Upper lobe of left lung (tissue), 4 donors: Measurements from ENCODE around the gene SYNGAP1.

Experiments used
- EP300 ChIP-seq, 4 donors: sonication (generic); formaldehyde crosslinking; IDR thresholded peaks; one replicate each; pipeline ENCODE4 v1.5.1; 2017; ENCODE audit warnings: antibody characterized with exemption in 4 of 4, control low read depth in 2 of 4
- POLR2A ChIP-seq, 4 donors: fragments of 450-650 bp; IDR thresholded peaks; one replicate each; pipeline ENCODE4 v1.5.1; 2016 to 2017; ENCODE audit warnings: antibody characterized with exemption in 4 of 4, mild to moderate bottlenecking in 2 of 4
- TF ChIP-seq, protein P1 (sequence below), 6 experiments: fragments of 450-650 bp in 4 of 6; fragments of 200-600 bp in 2 of 6; sonication (generic) in 2 of 6; IDR thresholded peaks; one replicate each; pipeline ENCODE4 v1.5.1; 2016 to 2019; ENCODE audit warnings: antibody characterized with exemption in 6 of 6

DNA sequence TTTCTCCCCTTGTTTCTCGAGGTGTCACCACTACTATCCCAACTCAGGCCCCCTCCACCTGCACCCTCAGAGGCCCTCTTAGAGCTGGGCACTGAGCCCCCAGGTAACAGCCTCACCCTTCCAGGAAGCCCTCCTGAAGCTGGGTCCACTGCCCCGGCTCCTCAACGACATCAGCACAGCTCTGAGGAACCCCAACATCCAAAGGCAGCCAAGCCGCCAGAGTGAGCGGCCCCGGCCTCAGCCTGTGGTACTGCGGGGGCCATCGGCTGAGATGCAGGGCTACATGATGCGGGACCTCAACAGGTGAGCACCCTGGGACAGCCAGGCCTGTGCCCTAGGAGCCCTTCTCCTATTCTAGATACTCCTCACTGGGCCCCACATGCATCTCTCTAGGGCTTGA lies 21.6 kb downstream of the SYNGAP1 start:
- no peak for TF ChIP-seq POLR2A (IDR thresholded peaks at IDR 0.05)
- TF ChIP-seq, protein P1, sequence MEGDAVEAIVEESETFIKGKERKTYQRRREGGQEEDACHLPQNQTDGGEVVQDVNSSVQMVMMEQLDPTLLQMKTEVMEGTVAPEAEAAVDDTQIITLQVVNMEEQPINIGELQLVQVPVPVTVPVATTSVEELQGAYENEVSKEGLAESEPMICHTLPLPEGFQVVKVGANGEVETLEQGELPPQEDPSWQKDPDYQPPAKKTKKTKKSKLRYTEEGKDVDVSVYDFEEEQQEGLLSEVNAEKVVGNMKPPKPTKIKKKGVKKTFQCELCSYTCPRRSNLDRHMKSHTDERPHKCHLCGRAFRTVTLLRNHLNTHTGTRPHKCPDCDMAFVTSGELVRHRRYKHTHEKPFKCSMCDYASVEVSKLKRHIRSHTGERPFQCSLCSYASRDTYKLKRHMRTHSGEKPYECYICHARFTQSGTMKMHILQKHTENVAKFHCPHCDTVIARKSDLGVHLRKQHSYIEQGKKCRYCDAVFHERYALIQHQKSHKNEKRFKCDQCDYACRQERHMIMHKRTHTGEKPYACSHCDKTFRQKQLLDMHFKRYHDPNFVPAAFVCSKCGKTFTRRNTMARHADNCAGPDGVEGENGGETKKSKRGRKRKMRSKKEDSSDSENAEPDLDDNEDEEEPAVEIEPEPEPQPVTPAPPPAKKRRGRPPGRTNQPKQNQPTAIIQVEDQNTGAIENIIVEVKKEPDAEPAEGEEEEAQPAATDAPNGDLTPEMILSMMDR (IDR thresholded peaks at IDR 0.05), result no peak
- TF ChIP-seq EP300 (IDR thresholded peaks at IDR 0.05), result no peak
